Calu3 (cell line): ENCODE results near the gene POU4F1. TPM values are rescaled to one million over a fixed set of nuclear protein-coding genes. Genes with fewer than 3 reads are reported as not detected.

Experiments
- BruUV-seq: library from RNA; stranded (reverse); fragments of 400-500 nt; replicated peaks from 2 replicates; lab custom pipeline; 2021; lab: Mats Ljungman, UMichigan
- CTCF ChIA-PET: fragments of 300-600 bp; sonication (Branson Sonifier 250); formaldehyde crosslinking; loops from one replicate; lab custom pipeline; 2022; ENCODE audit warnings: antibody characterized with exemption; lab: Charles Lee
- DNase-seq: peaks from one replicate; pipeline ENCODE4 v3.0.0; 2022
- H3K27ac Mint-ChIP-seq: one replicate; pipeline ENCODE4 v1.8.0; 2022; ENCODE audit warnings: mixed read lengths; ENCODE audit not compliant: unreplicated experiment
- H3K27me3 Mint-ChIP-seq: one replicate; pipeline ENCODE4 v1.8.0; 2022; ENCODE audit warnings: mixed read lengths; ENCODE audit not compliant: unreplicated experiment
- H3K36me3 Mint-ChIP-seq: one replicate; pipeline ENCODE4 v1.8.0; 2022; ENCODE audit warnings: mild to moderate bottlenecking, moderate library complexity, mixed read lengths; ENCODE audit not compliant: insufficient read depth, unreplicated experiment
- H3K4me1 Mint-ChIP-seq: one replicate; pipeline ENCODE4 v1.8.0; 2022; ENCODE audit warnings: mild to moderate bottlenecking, low read depth, mixed read lengths; ENCODE audit not compliant: unreplicated experiment
- H3K4me3 Mint-ChIP-seq: one replicate; pipeline ENCODE4 v1.8.0; 2022; ENCODE audit warnings: mild to moderate bottlenecking, low read depth, moderate library complexity, mixed read lengths; ENCODE audit not compliant: unreplicated experiment
- H3K9me3 Mint-ChIP-seq: one replicate; pipeline ENCODE4 v1.8.0; 2022; ENCODE audit warnings: low read depth, mixed read lengths; ENCODE audit not compliant: unreplicated experiment
- CTCF ChIP-seq: fragments of 200-600 bp; IDR thresholded peaks from one replicate; pipeline ENCODE4 v1.8.0; 2022; ENCODE audit warnings: antibody characterized with exemption; ENCODE audit not compliant: unreplicated experiment
- intact Hi-C: fragments of 100-400 bp; cut with micrococcal nuclease; formaldehyde crosslinking; loops from one replicate; pipeline ENCODE4 v1.10.0; 2022; ENCODE audit not compliant: unreplicated experiment
- total RNA-seq: library from RNA; stranded (reverse); gene quantifications from 2 replicates; pipeline ENCODE4 v1.2.3, GENCODE V29; 2022

Gene POU4F1
- total RNA-seq, 1 experiment from 2014 or later = 1.0 TPM

- no peaks in the 10 kb centered on the region for H3K27me3 Mint-ChIP-seq
- intact Hi-C loops = no loop called here
- CTCF ChIA-PET = no interaction called here
- TF ChIP-seq CTCF = no peak
- no peaks in the 10 kb centered on the region for H3K4me1 Mint-ChIP-seq
- no peak overlapping the region for H3K4me3 Mint-ChIP-seq
- DNase-seq = no peak
- no peak overlapping the region for H3K27ac Mint-ChIP-seq
- H3K9me3 Mint-ChIP-seq = no peaks in the 10 kb centered on the region
- BruUV-seq = no TSS peak
- no peaks in the 10 kb centered on the region for H3K36me3 Mint-ChIP-seq
Observed at GRCh38 chr13:78638216-78638615, 34.9 kb upstream of the POU4F1 start.

DNA sequence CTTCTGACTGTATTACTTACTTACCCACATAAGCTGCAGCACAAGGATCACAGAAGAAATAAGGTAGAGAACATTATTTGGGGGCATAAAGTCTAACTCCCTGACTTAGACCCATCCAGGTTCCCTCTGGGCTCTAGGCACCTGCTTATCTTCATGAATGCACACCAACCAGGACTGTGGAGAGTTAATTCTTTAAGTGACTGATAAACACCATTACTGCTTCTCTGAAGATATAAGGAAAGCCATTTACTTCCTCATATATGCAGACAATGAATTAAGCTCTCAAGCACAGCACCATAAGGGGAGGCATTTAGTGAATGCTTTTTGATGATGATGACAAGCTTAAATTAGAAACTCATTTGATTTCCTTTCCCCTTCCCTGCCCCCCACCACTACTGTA lies 33.1 kb upstream of the POU4F1 start:
- DNase-seq = no peak
- BruUV-seq = no TSS peak
- no peaks in the 10 kb centered on the region for H3K9me3 Mint-ChIP-seq
- H3K27ac Mint-ChIP-seq = no peak overlapping the region
- intact Hi-C loops = no loop called here
- H3K4me1 Mint-ChIP-seq = no peaks in the 10 kb centered on the region
- no peaks in the 10 kb centered on the region for H3K36me3 Mint-ChIP-seq
- no peak overlapping the region for H3K4me3 Mint-ChIP-seq
- no peaks in the 10 kb centered on the region for H3K27me3 Mint-ChIP-seq
- CTCF ChIA-PET = no interaction called here
- no peak for TF ChIP-seq CTCF

DNA sequence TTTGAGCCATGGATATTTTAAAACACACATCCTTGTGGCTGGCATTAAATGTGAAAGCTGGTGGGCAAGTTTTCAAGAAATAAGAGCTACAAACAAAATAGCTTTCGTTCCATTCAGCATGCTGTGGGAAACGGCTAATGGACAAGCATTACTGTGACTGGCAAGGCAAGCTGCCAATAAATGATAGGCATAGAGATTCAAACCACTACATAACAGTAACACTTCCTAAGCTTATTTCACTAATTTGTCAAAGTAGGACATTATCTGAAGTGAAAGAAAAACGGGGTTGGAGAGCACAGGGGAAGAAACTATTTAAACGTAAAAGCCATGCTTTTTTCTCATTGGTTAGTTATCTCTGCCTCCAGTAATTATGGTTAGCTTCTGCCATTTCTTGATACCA lies 29.6 kb upstream of the POU4F1 start:
- H3K27ac Mint-ChIP-seq = no peak overlapping the region
- no peaks in the 10 kb centered on the region for H3K36me3 Mint-ChIP-seq
- TF ChIP-seq CTCF = no peak
- BruUV-seq = no TSS peak
- no peaks in the 10 kb centered on the region for H3K4me1 Mint-ChIP-seq
- intact Hi-C loops = no loop called here
- no peaks in the 10 kb centered on the region for H3K9me3 Mint-ChIP-seq
- H3K27me3 Mint-ChIP-seq = no peaks in the 10 kb centered on the region
- CTCF ChIA-PET = no interaction called here
- H3K4me3 Mint-ChIP-seq = no peak overlapping the region
- no peak for DNase-seq

DNA sequence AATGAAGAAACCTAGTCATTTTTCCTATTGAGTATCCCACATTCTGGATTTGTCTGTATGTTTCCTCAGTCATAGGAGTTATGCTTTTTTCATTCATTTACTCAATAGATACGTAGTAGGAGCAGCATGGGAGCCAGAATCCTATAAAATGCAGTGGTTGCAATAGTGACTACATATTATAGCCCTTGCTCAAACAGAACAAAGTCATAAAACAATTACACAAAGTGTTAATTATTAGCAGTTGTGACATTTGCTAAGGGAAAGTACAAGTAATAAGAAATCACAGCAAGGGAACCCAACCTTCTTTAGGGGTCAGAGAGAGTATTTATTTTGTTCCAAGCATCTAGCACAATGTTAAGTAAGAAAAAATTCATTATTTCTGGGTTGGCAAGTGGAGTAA lies 27.7 kb upstream of the POU4F1 start:
- BruUV-seq = no TSS peak

More for the DNA sequence above, 27.7 kb upstream of the POU4F1 start:
- no peak for TF ChIP-seq CTCF
- CTCF ChIA-PET = no interaction called here
- DNase-seq = no peak
- no peaks in the 10 kb centered on the region for H3K27me3 Mint-ChIP-seq
- H3K36me3 Mint-ChIP-seq = no peaks in the 10 kb centered on the region
- no peak overlapping the region for H3K4me3 Mint-ChIP-seq
- intact Hi-C loops = no loop called here
- no peaks in the 10 kb centered on the region for H3K4me1 Mint-ChIP-seq
- no peaks in the 10 kb centered on the region for H3K9me3 Mint-ChIP-seq
- H3K27ac Mint-ChIP-seq = no peak overlapping the region
